KMS-11 (cell line): ENCODE measurements around the gene SH3BGRL2.

Experiments
- H2AFZ ChIP-seq: fragments of 200-600 bp; sonication (generic); 2 replicates; pipeline ENCODE4 v1.6.1; 2016; ENCODE audit warnings: antibody characterized with exemption, mixed run types, low read depth
- H3K27ac ChIP-seq: fragments of 200-600 bp; sonication (generic); 2 replicates; pipeline ENCODE4 v1.6.1; 2016; ENCODE audit warnings: mild to moderate bottlenecking, mixed run types
- H3K27me3 ChIP-seq: fragments of 200-600 bp; sonication (generic); 2 replicates; pipeline ENCODE4 v1.6.1; 2017; ENCODE audit warnings: mild to moderate bottlenecking, low read depth, mixed run types, moderate library complexity; ENCODE audit not compliant: insufficient read depth
- H3K36me3 ChIP-seq: fragments of 200-600 bp; sonication (generic); 2 replicates; pipeline ENCODE4 v1.6.1; 2017; ENCODE audit warnings: mild to moderate bottlenecking, mixed run types; ENCODE audit not compliant: insufficient read depth
- H3K4me1 ChIP-seq: fragments of 200-600 bp; sonication (generic); 2 replicates; pipeline ENCODE4 v1.6.1; 2016; ENCODE audit warnings: mild to moderate bottlenecking, low read depth, mixed run types; ENCODE audit not compliant: poor library complexity, severe bottlenecking
- H3K4me2 ChIP-seq: fragments of 200-600 bp; sonication (generic); 2 replicates; pipeline ENCODE4 v1.7.0; 2016; ENCODE audit warnings: mild to moderate bottlenecking, mixed run types
- H3K4me3 ChIP-seq: fragments of 200-600 bp; sonication (generic); IDR thresholded peaks from 2 replicates; pipeline ENCODE4 v1.6.1; 2017; ENCODE audit warnings: low read depth, low read length, mixed read lengths; ENCODE audit not compliant: insufficient read depth
- H3K79me2 ChIP-seq: fragments of 200-600 bp; sonication (generic); 2 replicates; pipeline ENCODE4 v1.6.1; 2016; ENCODE audit warnings: low read depth, mixed run types; ENCODE audit not compliant: insufficient read depth
- H3K9ac ChIP-seq: fragments of 200-600 bp; sonication (generic); 2 replicates; pipeline ENCODE4 v1.6.1; 2016; ENCODE audit warnings: mild to moderate bottlenecking, mixed run types
- H4K20me1 ChIP-seq: fragments of 200-600 bp; sonication (generic); 2 replicates; pipeline ENCODE4 v1.6.1; 2016; ENCODE audit warnings: mild to moderate bottlenecking, mixed run types; ENCODE audit not compliant: insufficient read depth
- TF ChIP-seq, protein P1 (sequence below): fragments of 200-600 bp; sonication (generic); conservative IDR thresholded peaks from 2 replicates; pipeline ENCODE4 v1.6.1; 2017; ENCODE audit warnings: low read depth, mild to moderate bottlenecking, antibody characterized with exemption, low read length, moderate library complexity, mixed read lengths

The SH3BGRL2 gene

GRCh38 chr6:79630883-79631692, at the start of gene SH3BGRL2:
Gene SH3BGRL2 (plus strand): TSS chr6:79631329. CDS start chr6:79631462, 133 bp downstream.
- Histone ChIP-seq H2AFZ (peak within 1 kb of the TSS; percentile 87), H3K4me3 (no peak within 1 kb of the TSS), H3K4me1 (peaks cover 62% of the 10 kb centered on the region)

DNA sequence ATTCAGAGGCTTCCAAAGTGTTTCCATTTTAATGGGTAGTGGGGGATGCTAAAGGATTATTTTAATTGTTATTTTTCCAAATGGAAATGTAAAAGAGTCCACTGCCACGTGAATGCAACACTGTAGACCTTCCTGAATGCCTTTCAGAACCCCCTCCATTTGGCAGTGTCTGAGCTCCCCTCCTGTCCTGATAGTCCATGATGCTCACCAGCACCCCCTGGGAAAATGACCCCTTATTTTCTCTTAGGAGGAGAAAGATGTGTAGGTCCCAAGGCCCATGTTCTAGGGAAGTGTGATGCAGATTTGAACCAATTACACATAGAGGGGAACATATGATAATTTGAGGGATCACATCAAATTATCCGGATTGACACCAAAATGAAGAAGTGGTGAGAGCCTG, 46.8 kb upstream of the SH3BGRL2 start:
- Histone ChIP-seq H3K9ac (no peak overlapping the region), H3K4me3 (no peak overlapping the region), H3K27me3 (no peaks in the 10 kb centered on the region), H3K79me2 (no peaks in the 10 kb centered on the region), H2AFZ (no peak overlapping the region), H3K36me3 (no peaks in the 10 kb centered on the region), H3K4me1 (no peaks in the 10 kb centered on the region), H4K20me1 (no peaks in the 10 kb centered on the region), H3K27ac (no peak overlapping the region), H3K4me2 (no peak overlapping the region)
- TF ChIP-seq, protein P1, sequence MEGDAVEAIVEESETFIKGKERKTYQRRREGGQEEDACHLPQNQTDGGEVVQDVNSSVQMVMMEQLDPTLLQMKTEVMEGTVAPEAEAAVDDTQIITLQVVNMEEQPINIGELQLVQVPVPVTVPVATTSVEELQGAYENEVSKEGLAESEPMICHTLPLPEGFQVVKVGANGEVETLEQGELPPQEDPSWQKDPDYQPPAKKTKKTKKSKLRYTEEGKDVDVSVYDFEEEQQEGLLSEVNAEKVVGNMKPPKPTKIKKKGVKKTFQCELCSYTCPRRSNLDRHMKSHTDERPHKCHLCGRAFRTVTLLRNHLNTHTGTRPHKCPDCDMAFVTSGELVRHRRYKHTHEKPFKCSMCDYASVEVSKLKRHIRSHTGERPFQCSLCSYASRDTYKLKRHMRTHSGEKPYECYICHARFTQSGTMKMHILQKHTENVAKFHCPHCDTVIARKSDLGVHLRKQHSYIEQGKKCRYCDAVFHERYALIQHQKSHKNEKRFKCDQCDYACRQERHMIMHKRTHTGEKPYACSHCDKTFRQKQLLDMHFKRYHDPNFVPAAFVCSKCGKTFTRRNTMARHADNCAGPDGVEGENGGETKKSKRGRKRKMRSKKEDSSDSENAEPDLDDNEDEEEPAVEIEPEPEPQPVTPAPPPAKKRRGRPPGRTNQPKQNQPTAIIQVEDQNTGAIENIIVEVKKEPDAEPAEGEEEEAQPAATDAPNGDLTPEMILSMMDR: no peak

More at GRCh38 chr6:79630883-79631692, at the start of gene SH3BGRL2:
- Histone ChIP-seq H3K9ac (peak within 1 kb of the TSS; percentile 53; the same call in 1 of the 2 replicates), H3K4me2 (peak within 1 kb of the TSS; percentile 82), H3K36me3 (no peaks in the 10 kb centered on the region), H3K79me2 (no peaks in the 10 kb centered on the region), H3K27ac (no peak within 1 kb of the TSS), H4K20me1 (no peaks in the 10 kb centered on the region), H3K27me3 (no peaks in the 10 kb centered on the region)
- TF ChIP-seq, protein P1: no peak

- Histone ChIP-seq H3K9ac (no peak overlapping the region), H3K79me2 (no peaks in the 10 kb centered on the region), H3K27ac (no peak overlapping the region), H3K4me2 (no peak overlapping the region), H3K36me3 (no peaks in the 10 kb centered on the region), H4K20me1 (no peaks in the 10 kb centered on the region), H3K27me3 (no peaks in the 10 kb centered on the region), H3K4me1 (no peaks in the 10 kb centered on the region), H2AFZ (no peak overlapping the region), H3K4me3 (no peak overlapping the region)
- TF ChIP-seq, protein P1: no peak
Measured at GRCh38 chr6:79586548-79586947, 44.6 kb upstream of the SH3BGRL2 start.

- TF ChIP-seq, protein P1: no peak
- Histone ChIP-seq H3K4me3 (no peak overlapping the region), H3K36me3 (no peaks in the 10 kb centered on the region), H3K27me3 (no peaks in the 10 kb centered on the region), H3K9ac (no peak overlapping the region), H3K79me2 (no peaks in the 10 kb centered on the region), H3K4me1 (no peaks in the 10 kb centered on the region), H3K27ac (no peak overlapping the region), H4K20me1 (no peaks in the 10 kb centered on the region), H3K4me2 (no peak overlapping the region), H2AFZ (no peak overlapping the region)
Measured at GRCh38 chr6:79589701-79590100, 41.4 kb upstream of the SH3BGRL2 start.
